Stimulated activated CD4-positive, alpha-beta T cell treated with anti-CD3 and anti-CD28 coated beads, Interleukin-15, amount 100 ng/mL, for 48 hours (primary cell): ENCODE data around the gene ERAP2.

Experiments
- DNase-seq, 2 donors: peaks; one replicate each; pipeline ENCODE4 v3.0.0-alpha.2; 2020; ENCODE audit warnings: low read depth in 2 of 2

ERAP2 gene

GRCh38 chr5:96966801-96967200 is 90.5 kb downstream of the ERAP2 start:
- no peak for DNase-seq

DNA sequence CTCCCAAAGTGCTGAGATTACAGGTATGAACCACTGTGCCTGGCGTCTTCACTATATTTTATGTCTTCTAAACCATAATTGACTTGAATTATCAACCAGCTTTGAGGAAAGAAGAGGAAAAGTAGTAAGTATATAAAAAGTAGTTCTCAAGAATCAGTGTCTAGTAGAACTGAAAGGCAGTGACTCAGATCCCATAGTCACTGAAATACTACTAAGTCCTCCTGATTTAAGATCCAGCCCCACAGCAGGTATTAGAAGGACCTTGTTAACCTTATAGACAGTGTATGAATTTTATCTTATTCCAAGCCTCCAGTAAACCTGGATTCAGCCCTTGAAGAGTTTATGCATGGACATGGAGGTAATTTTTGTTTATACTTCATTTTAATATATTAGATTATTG is 91.1 kb downstream of the ERAP2 start:
- no peak for DNase-seq

DNA sequence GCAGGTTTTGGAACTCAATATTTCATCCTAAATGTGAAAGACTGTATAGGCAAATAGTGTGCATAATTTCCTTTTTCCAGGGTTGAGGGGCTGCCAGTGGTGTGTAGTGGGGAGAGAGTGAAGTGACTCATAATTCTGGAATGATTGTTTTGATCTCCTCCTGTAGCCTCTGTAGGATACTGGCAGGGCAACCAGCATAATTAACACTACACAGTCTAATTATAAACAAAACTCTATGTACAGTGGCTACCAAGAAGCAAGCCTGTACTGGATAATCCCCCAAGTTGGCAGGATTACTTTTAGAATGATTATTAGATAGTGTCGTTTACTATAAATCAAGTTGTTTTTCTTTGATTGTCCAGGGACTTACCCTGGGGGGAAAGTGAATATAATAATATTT is 91.8 kb downstream of the ERAP2 start:
- DNase-seq: no peak

- DNase-seq: no peak
Observed at GRCh38 chr5:96968614-96969013, 92.3 kb downstream of the ERAP2 start.
